HL-60 (cell line): ENCODE results near the gene VTI1A.

Experiments used
- CTCF ChIP-seq: IDR thresholded peaks from one replicate; pipeline ENCODE4 v1.5.1; 2011; ENCODE audit warnings: low read length, control low read depth, inconsistent platforms; ENCODE audit not compliant: insufficient read depth
- GABPA ChIP-seq: IDR thresholded peaks from 2 replicates; pipeline ENCODE4 v1.6.1; 2012; ENCODE audit warnings: low read depth
- POLR2AphosphoS5 ChIP-seq: IDR thresholded peaks from 2 replicates; pipeline ENCODE4 v1.6.1; 2012; ENCODE audit warnings: low read depth
- SPI1 ChIP-seq: IDR thresholded peaks from 2 replicates; pipeline ENCODE4 v1.6.1; 2012; ENCODE audit warnings: low read depth, mild to moderate bottlenecking, borderline replicate concordance
- TF ChIP-seq, protein P1 (sequence below): IDR thresholded peaks from 2 replicates; pipeline ENCODE4 v1.6.1; 2012; ENCODE audit warnings: low read depth; ENCODE audit not compliant: insufficient replicate concordance

- TF ChIP-seq, protein P1, sequence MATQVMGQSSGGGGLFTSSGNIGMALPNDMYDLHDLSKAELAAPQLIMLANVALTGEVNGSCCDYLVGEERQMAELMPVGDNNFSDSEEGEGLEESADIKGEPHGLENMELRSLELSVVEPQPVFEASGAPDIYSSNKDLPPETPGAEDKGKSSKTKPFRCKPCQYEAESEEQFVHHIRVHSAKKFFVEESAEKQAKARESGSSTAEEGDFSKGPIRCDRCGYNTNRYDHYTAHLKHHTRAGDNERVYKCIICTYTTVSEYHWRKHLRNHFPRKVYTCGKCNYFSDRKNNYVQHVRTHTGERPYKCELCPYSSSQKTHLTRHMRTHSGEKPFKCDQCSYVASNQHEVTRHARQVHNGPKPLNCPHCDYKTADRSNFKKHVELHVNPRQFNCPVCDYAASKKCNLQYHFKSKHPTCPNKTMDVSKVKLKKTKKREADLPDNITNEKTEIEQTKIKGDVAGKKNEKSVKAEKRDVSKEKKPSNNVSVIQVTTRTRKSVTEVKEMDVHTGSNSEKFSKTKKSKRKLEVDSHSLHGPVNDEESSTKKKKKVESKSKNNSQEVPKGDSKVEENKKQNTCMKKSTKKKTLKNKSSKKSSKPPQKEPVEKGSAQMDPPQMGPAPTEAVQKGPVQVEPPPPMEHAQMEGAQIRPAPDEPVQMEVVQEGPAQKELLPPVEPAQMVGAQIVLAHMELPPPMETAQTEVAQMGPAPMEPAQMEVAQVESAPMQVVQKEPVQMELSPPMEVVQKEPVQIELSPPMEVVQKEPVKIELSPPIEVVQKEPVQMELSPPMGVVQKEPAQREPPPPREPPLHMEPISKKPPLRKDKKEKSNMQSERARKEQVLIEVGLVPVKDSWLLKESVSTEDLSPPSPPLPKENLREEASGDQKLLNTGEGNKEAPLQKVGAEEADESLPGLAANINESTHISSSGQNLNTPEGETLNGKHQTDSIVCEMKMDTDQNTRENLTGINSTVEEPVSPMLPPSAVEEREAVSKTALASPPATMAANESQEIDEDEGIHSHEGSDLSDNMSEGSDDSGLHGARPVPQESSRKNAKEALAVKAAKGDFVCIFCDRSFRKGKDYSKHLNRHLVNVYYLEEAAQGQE, result no peak
- no peak for TF ChIP-seq CTCF
- no peak for TF ChIP-seq POLR2AphosphoS5
- TF ChIP-seq GABPA, result no peak
- no peak for TF ChIP-seq SPI1
Observed at GRCh38 chr10:112613620-112614019, 166.6 kb downstream of the VTI1A start.
